Measurements from ENCODE around the gene CD99.
"Not testable (repeated sequence)": the region's sequence is repeated elsewhere in the genome, so short reads cannot be mapped to it uniquely, and the experiment has no call there.

- not testable (repeated sequence) for TF ChIP-seq ZNF184 (tag by site-specific recombination; IDR thresholded peaks at IDR 0.05); ZBTB21 (tag by site-specific recombination; IDR thresholded peaks at IDR 0.05); ZNF843 (tag by site-specific recombination; IDR thresholded peaks at IDR 0.05); CTCF (tag by site-specific recombination; IDR thresholded peaks at IDR 0.05); ZBTB8A (tag by site-specific recombination; IDR thresholded peaks at IDR 0.05); ZNF140 (tag by site-specific recombination; IDR thresholded peaks at IDR 0.05); ZNF670 (tag by site-specific recombination; IDR thresholded peaks at IDR 0.05; ENCODE audit: low read depth); ZNF274 (IDR thresholded peaks at IDR 0.05; ENCODE audit: low read length); ZNF274 (tag by site-specific recombination; IDR thresholded peaks at IDR 0.05; ENCODE audit: borderline replicate concordance); PBX3 (CRISPR knock-in tag; IDR thresholded peaks at IDR 0.05); ZNF776 (tag by site-specific recombination; IDR thresholded peaks at IDR 0.05; ENCODE audit: borderline replicate concordance)
Observed at GRCh38 chrX:2727264-2727663, 36.2 kb downstream of the CD99 start.
